Measurements from ENCODE around the gene KIF13A.

DNA sequence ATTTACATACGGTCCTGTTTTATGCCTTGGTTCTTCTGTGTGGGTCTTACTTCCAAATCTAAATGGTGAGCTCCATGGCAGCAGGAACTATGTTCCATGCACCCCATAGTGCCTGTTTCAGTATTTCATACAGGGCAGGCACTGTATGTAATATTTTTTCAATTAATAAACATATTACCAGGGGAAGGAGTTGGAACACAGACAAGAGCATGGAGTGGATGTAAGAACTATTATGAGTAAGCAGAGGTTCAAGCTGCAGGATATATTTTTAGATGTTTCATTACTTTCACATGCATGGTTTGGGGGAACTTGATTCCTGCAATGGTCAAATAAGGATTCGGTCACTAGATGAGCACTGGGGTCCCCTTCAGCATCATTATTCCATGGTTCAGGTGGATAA lies 108.3 kb downstream of the KIF13A start:
- TF ChIP-seq, protein P1, sequence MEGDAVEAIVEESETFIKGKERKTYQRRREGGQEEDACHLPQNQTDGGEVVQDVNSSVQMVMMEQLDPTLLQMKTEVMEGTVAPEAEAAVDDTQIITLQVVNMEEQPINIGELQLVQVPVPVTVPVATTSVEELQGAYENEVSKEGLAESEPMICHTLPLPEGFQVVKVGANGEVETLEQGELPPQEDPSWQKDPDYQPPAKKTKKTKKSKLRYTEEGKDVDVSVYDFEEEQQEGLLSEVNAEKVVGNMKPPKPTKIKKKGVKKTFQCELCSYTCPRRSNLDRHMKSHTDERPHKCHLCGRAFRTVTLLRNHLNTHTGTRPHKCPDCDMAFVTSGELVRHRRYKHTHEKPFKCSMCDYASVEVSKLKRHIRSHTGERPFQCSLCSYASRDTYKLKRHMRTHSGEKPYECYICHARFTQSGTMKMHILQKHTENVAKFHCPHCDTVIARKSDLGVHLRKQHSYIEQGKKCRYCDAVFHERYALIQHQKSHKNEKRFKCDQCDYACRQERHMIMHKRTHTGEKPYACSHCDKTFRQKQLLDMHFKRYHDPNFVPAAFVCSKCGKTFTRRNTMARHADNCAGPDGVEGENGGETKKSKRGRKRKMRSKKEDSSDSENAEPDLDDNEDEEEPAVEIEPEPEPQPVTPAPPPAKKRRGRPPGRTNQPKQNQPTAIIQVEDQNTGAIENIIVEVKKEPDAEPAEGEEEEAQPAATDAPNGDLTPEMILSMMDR (conservative IDR thresholded peaks at IDR 0.05), result no peak
- no peak for TF ChIP-seq EZH2 (IDR thresholded peaks at IDR 0.05; ENCODE audit: low read depth)
